Neutrophil (primary cell): ENCODE results near the gene RIT2.

ENCODE experiments used
- H3K27ac ChIP-seq: fragments of 200-600 bp; sonication (generic); 2 replicates; pipeline ENCODE4 v1.5.1; 2016; ENCODE audit warnings: mild to moderate bottlenecking, moderate library complexity
- H3K27me3 ChIP-seq: fragments of 200-600 bp; sonication (generic); 2 replicates; pipeline ENCODE4 v1.6.0; 2016; ENCODE audit warnings: mild to moderate bottlenecking
- H3K36me3 ChIP-seq: fragments of 200-600 bp; sonication (generic); 2 replicates; pipeline ENCODE4 v1.5.1; 2017
- H3K4me1 ChIP-seq, 2 experiments: fragments of 200-600 bp in 1 of 2; sonication (generic) in 1 of 2; 1 replicate in 1 of 2; 2 replicates in 1 of 2; pipeline versions ENCODE4 v1.5.1 to v1.6.1; 2013 to 2016; ENCODE audit warnings: low read depth in 1 of 2, low read length in 1 of 2, mild to moderate bottlenecking in 1 of 2, moderate library complexity in 1 of 2; ENCODE audit not compliant: control insufficient read depth in 1 of 2, insufficient read depth in 1 of 2
- H3K4me3 ChIP-seq, 2 experiments: fragments of 200-600 bp in 1 of 2; sonication (generic) in 1 of 2; 1 replicate in 1 of 2; 2 replicates in 1 of 2; pipeline ENCODE4 v1.5.1; 2013 to 2016; ENCODE audit warnings: low read depth in 1 of 2, low read length in 1 of 2, mild to moderate bottlenecking in 1 of 2, moderate library complexity in 1 of 2
- H3K9me3 ChIP-seq: fragments of 200-600 bp; sonication (generic); 2 replicates; pipeline ENCODE4 v1.5.1; 2016
- TF ChIP-seq, protein P1 (sequence below): fragments of 200-600 bp; sonication (generic); IDR thresholded peaks from 2 replicates; pipeline ENCODE4 v1.5.1; 2016; ENCODE audit warnings: antibody characterized with exemption

The RIT2 gene

DNA sequence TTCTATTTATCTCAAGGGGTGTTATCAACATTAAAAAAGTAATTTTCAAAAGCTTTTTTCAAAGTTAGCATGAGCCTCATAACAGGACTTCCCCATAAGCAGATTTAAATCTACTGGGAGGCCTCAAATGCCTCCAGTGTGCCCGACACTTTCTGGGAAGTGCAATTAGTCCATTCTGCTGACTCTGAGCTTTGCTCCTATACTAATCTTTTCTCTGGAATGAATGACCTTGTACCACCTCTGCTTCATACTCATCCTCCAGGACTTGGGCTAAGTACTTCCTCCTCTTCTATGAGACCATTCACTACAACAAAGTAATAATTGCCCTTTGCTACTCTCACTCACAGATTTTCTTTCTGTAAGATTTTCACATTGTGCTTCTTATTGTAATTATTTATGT, 111.1 kb downstream of the RIT2 start:
- no peaks in the 10 kb centered on the region for H3K9me3 ChIP-seq
- TF ChIP-seq, protein P1, sequence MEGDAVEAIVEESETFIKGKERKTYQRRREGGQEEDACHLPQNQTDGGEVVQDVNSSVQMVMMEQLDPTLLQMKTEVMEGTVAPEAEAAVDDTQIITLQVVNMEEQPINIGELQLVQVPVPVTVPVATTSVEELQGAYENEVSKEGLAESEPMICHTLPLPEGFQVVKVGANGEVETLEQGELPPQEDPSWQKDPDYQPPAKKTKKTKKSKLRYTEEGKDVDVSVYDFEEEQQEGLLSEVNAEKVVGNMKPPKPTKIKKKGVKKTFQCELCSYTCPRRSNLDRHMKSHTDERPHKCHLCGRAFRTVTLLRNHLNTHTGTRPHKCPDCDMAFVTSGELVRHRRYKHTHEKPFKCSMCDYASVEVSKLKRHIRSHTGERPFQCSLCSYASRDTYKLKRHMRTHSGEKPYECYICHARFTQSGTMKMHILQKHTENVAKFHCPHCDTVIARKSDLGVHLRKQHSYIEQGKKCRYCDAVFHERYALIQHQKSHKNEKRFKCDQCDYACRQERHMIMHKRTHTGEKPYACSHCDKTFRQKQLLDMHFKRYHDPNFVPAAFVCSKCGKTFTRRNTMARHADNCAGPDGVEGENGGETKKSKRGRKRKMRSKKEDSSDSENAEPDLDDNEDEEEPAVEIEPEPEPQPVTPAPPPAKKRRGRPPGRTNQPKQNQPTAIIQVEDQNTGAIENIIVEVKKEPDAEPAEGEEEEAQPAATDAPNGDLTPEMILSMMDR = no peak
- no peaks in the 10 kb centered on the region for H3K27me3 ChIP-seq
- H3K4me1 ChIP-seq = no peaks in the 10 kb centered on the region
- no peak overlapping the region for H3K27ac ChIP-seq
- no peaks in the 10 kb centered on the region for H3K36me3 ChIP-seq
- H3K4me3 ChIP-seq = no peak overlapping the region

DNA sequence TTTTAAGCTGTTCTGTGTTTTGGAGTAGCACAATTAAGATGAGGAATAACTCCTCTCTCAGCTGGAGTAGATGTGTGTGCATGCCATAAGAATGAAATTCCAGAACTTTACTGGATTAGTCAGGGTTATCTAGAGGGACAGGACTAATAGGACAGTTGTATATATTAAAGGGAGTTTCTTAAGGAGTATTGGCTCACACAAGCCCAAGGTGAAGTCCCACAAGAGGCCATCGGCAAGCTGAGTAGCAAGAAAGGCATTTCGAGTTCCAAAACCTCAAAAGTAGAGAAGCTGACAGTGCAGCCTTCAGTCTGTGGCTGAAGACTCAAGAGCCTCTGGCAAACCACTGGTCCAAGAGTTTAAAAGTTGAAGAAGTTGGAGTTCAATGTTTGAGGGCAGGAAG, 113.7 kb downstream of the RIT2 start:
- Histone ChIP-seq H3K27ac (no peak overlapping the region), H3K4me3 (no peak overlapping the region), H3K4me1 (no peaks in the 10 kb centered on the region), H3K27me3 (no peaks in the 10 kb centered on the region), H3K36me3 (no peaks in the 10 kb centered on the region), H3K9me3 (no peaks in the 10 kb centered on the region)
- TF ChIP-seq, protein P1 = no peak

DNA sequence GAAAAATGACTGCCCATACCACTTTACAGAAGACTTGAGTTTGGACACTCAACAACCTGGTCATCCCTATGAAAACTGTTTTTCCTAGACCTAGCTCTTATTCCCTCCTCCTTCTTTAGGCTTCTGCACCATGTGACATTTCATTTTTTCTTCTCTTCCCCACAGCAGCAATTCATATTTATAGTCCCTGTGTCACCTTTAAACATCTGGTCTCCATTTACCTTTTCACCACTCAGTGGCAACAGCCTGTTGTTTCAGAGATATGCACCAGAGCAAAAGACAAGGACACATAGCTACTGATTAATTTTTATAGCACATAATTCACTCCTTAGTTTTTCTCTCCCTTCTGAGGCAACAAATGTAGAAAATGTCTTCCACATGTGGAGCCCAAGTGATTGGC, 118.7 kb downstream of the RIT2 start:
- Histone ChIP-seq H3K9me3 (no peaks in the 10 kb centered on the region), H3K4me3 (no peak overlapping the region), H3K27ac (no peak overlapping the region), H3K27me3 (no peaks in the 10 kb centered on the region), H3K36me3 (no peaks in the 10 kb centered on the region), H3K4me1 (no peaks in the 10 kb centered on the region)
- TF ChIP-seq, protein P1 = no peak

DNA sequence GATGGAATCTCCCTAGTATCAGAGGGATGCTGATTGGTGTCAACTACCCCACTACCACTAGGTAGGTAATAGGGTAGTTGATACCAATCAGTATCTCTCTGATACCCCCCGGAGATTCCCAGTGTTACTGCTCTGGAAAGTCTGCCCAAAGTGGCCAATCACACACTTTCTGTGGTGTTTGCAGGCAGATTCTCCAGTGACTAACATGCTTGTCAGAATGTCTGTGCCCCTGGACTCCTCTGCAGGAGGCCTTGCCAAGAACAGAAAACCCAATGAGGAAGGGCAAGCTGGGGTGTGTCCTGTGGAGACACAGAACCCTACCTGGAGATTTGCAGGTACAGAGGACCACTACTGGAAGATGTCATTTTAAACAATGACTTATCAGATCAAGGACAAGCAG, 135.1 kb downstream of the RIT2 start:
- Histone ChIP-seq H3K36me3 (no peaks in the 10 kb centered on the region), H3K27ac (no peak overlapping the region), H3K27me3 (no peaks in the 10 kb centered on the region), H3K9me3 (no peaks in the 10 kb centered on the region), H3K4me1 (no peaks in the 10 kb centered on the region), H3K4me3 (no peak overlapping the region)
- TF ChIP-seq, protein P1 = no peak

DNA sequence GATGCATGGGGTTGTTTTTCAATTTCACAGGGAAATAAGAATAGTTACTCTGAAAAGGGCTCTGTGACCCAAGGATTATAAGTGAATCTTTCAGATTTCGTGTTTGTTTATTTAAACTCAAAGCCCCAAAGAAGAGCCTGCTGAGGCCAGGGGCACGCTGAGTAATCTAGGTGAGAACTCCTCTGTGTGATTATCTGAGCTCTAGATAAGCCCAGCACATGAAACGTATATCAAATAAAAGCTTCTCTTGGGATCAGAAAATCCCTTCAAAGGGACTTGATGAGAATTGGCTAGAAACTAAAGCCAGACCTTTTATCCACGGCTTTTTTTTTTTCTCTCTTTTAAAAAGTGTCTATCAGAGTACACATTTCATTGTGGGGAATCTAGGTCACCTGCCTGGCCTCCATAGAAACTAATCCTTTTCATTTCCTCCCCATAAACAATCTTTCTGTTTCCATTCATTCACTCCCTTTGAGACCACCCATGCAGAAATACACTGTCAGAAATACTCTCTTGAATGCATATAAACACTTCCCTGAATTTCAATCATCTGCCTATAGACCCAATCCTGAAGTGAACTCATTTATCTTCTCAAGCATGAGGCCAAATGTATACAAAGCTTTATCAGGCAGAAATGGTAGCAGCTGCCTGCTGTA, 137.4 kb downstream of the RIT2 start:
- H3K27me3 ChIP-seq = no peaks in the 10 kb centered on the region
- TF ChIP-seq, protein P1 = no peak
- H3K4me1 ChIP-seq = no peaks in the 10 kb centered on the region
- H3K36me3 ChIP-seq = no peaks in the 10 kb centered on the region
- H3K9me3 ChIP-seq = no peaks in the 10 kb centered on the region
- H3K27ac ChIP-seq = no peak overlapping the region
- H3K4me3 ChIP-seq = no peak overlapping the region
